ENCODE data around the gene ANXA5.

The ANXA5 gene

GRCh38 chr4:121680571-121680970, 16.2 kb downstream of the ANXA5 start:
- no peaks in the 10 kb centered on the region for H3K4me1 ChIP-seq (ENCODE audit: control insufficient read depth, insufficient read depth, low read length)
- H3K36me3 ChIP-seq (ENCODE audit: control insufficient read depth in 2 of 2, insufficient read depth in 1 of 2, low read length in 2 of 2): peaks cover 39 to 90% of the 10 kb centered on the region in 2 experiments
- POLR2A ChIA-PET: no interaction called here
- TF ChIP-seq GLI4 (tag by site-specific recombination; IDR thresholded peaks at IDR 0.05) (no peak), ZBTB1 (tag by site-specific recombination; IDR thresholded peaks at IDR 0.05) (no peak), ZNF701 (tag by site-specific recombination; IDR thresholded peaks at IDR 0.05) (no peak), YY1 (tag by site-specific recombination; IDR thresholded peaks at IDR 0.05) (no peak), ATF2 (tag by site-specific recombination; IDR thresholded peaks at IDR 0.05; ENCODE audit: low read depth) (no peak)
- CTCF ChIA-PET: interaction anchor here (1.5 kb wide), 1 partner anchor 54 kb away, joined by 4 read pairs; no protein-coding TSS in a partner anchor
- H3K4me3 ChIP-seq (ENCODE audit: low read depth, low read length): no peak overlapping the region
- no peak overlapping the region for H3K27ac ChIP-seq (ENCODE audit: extremely low read depth, low read depth, low read length)
- no peaks in the 10 kb centered on the region for H3K9me3 ChIP-seq (ENCODE audit: control insufficient read depth, insufficient read depth, low read depth, low read length)

- Histone ChIP-seq H3K27ac (ENCODE audit: extremely low read depth, low read depth, low read length) (no peak overlapping the region), H3K4me1 (ENCODE audit: control insufficient read depth, insufficient read depth, low read length) (no peaks in the 10 kb centered on the region), H3K9me3 (ENCODE audit: control insufficient read depth, insufficient read depth, low read depth, low read length) (no peaks in the 10 kb centered on the region), H3K4me3 (ENCODE audit: low read depth, low read length) (no peak overlapping the region), H3K36me3 (ENCODE audit: control insufficient read depth in 2 of 2, insufficient read depth in 1 of 2, low read length in 2 of 2) (peaks cover 39 to 90% of the 10 kb centered on the region in 2 experiments)
- TF ChIP-seq ZSCAN5A (tag by site-specific recombination; IDR thresholded peaks at IDR 0.05): no peak
- no peak for TF ChIP-seq PATZ1 (tag by site-specific recombination; IDR thresholded peaks at IDR 0.05)
- TF ChIP-seq ELK4 (IDR thresholded peaks at IDR 0.05; ENCODE audit: borderline replicate concordance, low read depth, low read length): no peak
- no peak for TF ChIP-seq ZNF175 (tag by site-specific recombination; IDR thresholded peaks at IDR 0.05)
- TF ChIP-seq ZNF830 (tag by site-specific recombination; IDR thresholded peaks at IDR 0.05; ENCODE audit: low read depth): no peak
- no peak for TF ChIP-seq MEIS1 (CRISPR knock-in tag; IDR thresholded peaks at IDR 0.05; ENCODE audit: borderline replicate concordance)
- no peak for TF ChIP-seq ZNF112 (tag by site-specific recombination; IDR thresholded peaks at IDR 0.05)
- TF ChIP-seq ZNF211 (tag by site-specific recombination; IDR thresholded peaks at IDR 0.05; ENCODE audit: low read depth): no peak
- ChIA-PET CTCF (interaction anchor here (1.5 kb wide), 1 partner anchor 55 kb away, joined by 4 read pairs; no protein-coding TSS in a partner anchor), POLR2A (no interaction called here)
These were observed 16.8 kb downstream of the ANXA5 start for GRCh38 chr4:121679951-121680350.

- no peak overlapping the region for H3K4me3 ChIP-seq (ENCODE audit: low read depth, low read length)
- no peak overlapping the region for H3K27ac ChIP-seq (ENCODE audit: extremely low read depth, low read depth, low read length)
- no peaks in the 10 kb centered on the region for H3K9me3 ChIP-seq (ENCODE audit: control insufficient read depth, insufficient read depth, low read depth, low read length)
- H3K36me3 ChIP-seq (ENCODE audit: control insufficient read depth in 2 of 2, insufficient read depth in 1 of 2, low read length in 2 of 2): peaks cover 33 to 90% of the 10 kb centered on the region in 2 experiments
- H3K4me1 ChIP-seq (ENCODE audit: control insufficient read depth, insufficient read depth, low read length): no peaks in the 10 kb centered on the region
- ChIA-PET POLR2A (no interaction called here), CTCF (interaction anchor here (1.1 to 1.6 kb wide), 2 partner anchors 56 to 57 kb away, joined by 3 read pairs; no protein-coding TSS in a partner anchor)
- TF ChIP-seq ZNF645 (tag by site-specific recombination; IDR thresholded peaks at IDR 0.05) (no peak), ZSCAN5A (tag by site-specific recombination; IDR thresholded peaks at IDR 0.05) (no peak), ZNF341 (tag by site-specific recombination; IDR thresholded peaks at IDR 0.05; ENCODE audit: low read depth) (no peak), KLF7 (tag by site-specific recombination; IDR thresholded peaks at IDR 0.05; ENCODE audit: borderline replicate concordance) (no peak), ZBTB1 (tag by site-specific recombination; IDR thresholded peaks at IDR 0.05) (no peak), PRDM1 (tag by site-specific recombination; IDR thresholded peaks at IDR 0.05) (no peak), ZNF837 (tag by site-specific recombination; IDR thresholded peaks at IDR 0.05) (no peak), ZBTB8A (tag by site-specific recombination; IDR thresholded peaks at IDR 0.05) (no peak), ZNF704 (tag by site-specific recombination; IDR thresholded peaks at IDR 0.05) (no peak), ZNF37A (tag by site-specific recombination; IDR thresholded peaks at IDR 0.05) (no peak), ZNF184 (tag by site-specific recombination; IDR thresholded peaks at IDR 0.05) (no peak)
These were observed 17.5 kb downstream of the ANXA5 start for GRCh38 chr4:121679267-121679666.

Data from HEK293 (cell line).